Neural progenitor cell (in vitro differentiated cells): ENCODE measurements around the gene NWD2.

Experiments used
- CTCF ChIP-seq: fragments of 200-600 bp; sonication (generic); IDR thresholded peaks from 2 replicates; pipeline ENCODE4 v1.5.1; 2017; ENCODE audit warnings: antibody characterized with exemption, mild to moderate bottlenecking
- EZH2 ChIP-seq: fragments of 200-600 bp; sonication (generic); IDR thresholded peaks from 2 replicates; pipeline ENCODE4 v1.6.1; 2017; ENCODE audit warnings: antibody characterized with exemption, mild to moderate bottlenecking, moderate library complexity

DNA sequence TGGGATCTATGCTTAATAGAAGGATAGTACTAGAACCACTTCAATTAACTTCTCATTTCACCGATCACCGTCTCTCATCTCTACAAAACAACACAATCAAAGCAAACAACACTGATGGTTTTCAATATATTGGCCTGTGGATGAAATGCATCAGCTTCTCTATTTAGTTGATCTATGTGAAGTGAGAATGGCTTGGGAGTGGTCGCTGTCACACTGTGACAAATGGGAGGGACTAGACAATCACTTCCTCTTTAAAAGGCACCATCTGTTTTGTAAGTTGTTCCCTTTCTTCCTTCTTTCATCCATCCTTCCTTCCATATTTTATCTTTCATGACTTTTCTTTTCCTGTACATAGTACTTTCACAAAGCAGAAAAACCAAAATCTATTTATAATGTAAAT is 23.9 kb upstream of the NWD2 start:
- TF ChIP-seq EZH2 (no peak), CTCF (no peak)
